ENCODE results near the gene ADAM23.

Gene ADAM23

DNA sequence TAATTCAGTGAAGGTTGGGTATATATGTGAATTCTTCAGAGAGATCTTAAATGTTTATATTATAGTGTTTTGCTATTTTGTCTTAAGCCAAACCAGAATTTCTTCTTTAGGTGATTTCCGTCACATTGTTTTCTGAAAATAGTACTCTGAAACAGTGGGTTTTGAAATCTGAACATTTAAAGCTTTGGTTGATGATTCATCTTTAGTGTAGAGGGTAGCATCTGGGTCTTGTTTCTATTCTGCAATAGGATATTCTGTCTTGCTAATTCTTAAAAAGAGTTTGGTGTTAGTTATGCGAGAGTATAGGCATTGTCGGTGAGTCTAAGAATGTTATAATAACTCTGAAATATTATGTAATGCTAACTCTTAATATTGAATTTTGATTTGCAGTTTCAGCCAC is 129.4 kb downstream of the ADAM23 start:
- no peaks in the 10 kb centered on the region for H3K4me1 ChIP-seq
- no peaks in the 10 kb centered on the region for H3K9me3 ChIP-seq
- H3K4me3 ChIP-seq: no peak overlapping the region
- H3K36me3 ChIP-seq (replicated peaks): no peaks in the 10 kb centered on the region; the same call in 1 of the 2 replicates
- in situ Hi-C loops (cut with MboI; ENCODE audit: low sequenced_read_pairs): no loop called here
- no peak for DNase-seq (ENCODE audit: low spot score in 2 of 2)
- no peaks in the 10 kb centered on the region for H3K27me3 ChIP-seq (ENCODE audit: low read depth)

DNA sequence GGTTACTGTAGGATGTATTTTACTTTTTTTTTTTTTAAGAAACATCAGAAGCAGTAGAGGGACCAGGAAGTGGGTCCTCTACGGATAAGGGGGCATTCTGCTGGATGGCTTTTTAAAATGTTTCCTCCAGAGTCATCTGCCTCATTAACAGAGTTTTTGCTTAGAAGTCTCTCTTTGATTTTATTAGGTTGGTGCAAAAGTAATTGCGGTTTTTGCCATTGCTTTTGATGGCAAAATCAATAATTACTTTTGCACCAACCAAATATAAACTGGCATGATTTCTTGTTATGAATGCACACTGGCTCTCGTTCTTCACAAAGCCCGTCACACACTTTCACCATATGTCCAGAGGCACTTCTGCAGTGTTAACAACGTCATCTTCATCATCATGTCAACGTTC is 130.5 kb downstream of the ADAM23 start:
- no peak for DNase-seq (ENCODE audit: low spot score in 2 of 2)
- Histone ChIP-seq H3K4me3 (no peak overlapping the region), H3K4me1 (no peaks in the 10 kb centered on the region), H3K36me3 (replicated peaks) (no peaks in the 10 kb centered on the region; the same call in 1 of the 2 replicates), H3K9me3 (no peaks in the 10 kb centered on the region), H3K27me3 (ENCODE audit: low read depth) (no peaks in the 10 kb centered on the region)
- in situ Hi-C loops (cut with MboI; ENCODE audit: low sequenced_read_pairs): no loop called here

DNA sequence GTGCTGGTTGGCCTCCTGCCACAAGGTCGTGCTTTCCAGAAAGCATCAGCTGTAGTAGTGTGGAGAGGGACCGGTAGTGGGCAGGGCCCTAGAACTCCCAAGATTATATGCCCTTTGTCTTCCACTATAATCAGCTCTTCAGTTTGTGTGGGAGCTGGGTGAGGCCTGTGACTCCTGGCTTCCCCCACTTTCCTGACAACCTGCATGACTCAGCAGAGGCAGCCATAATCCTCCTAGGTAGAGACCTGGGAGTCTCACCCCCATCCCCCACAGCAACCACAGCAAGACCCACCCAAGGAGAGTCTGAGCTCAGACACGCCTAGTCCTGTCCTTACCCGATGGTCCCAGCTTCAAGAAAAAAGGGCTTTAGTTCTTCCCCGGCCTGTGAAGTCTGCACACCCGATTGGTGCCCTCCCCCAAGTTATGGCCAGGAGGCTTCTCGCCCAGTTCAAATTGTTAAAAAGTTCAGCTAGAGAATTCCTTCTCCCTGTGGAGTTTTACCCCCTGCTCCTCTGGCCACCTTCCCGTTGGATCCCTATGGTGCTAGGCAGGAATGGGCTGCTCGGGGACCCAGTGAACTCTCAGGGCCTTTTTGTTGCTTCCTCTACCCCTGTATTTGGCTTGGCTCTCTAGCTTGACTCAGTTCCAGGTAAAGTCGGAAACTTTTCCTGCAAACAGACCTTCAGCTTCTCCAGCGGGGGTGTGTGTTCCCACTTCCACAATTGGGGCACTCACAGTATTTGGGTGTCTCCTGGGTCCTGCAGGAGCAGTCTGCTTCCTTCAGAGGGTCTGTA is 141.2 kb downstream of the ADAM23 start:
- H3K4me3 ChIP-seq: no peak overlapping the region
- no peaks in the 10 kb centered on the region for H3K27me3 ChIP-seq (ENCODE audit: low read depth)
- no peaks in the 10 kb centered on the region for H3K9me3 ChIP-seq
- no peaks in the 10 kb centered on the region; the same call in 1 of the 2 replicates for H3K36me3 ChIP-seq (replicated peaks)
- peaks cover 12% of the 10 kb centered on the region for H3K4me1 ChIP-seq
- DNase-seq (ENCODE audit: low spot score in 2 of 2): peak in 1 of 2 experiments; percentile 43
- in situ Hi-C loops (cut with MboI; ENCODE audit: low sequenced_read_pairs): no loop called here

GRCh38 chr2:206585335-206585734 is 142.0 kb downstream of the ADAM23 start:
- in situ Hi-C loops (cut with MboI; ENCODE audit: low sequenced_read_pairs): no loop called here
- no peaks in the 10 kb centered on the region for H3K9me3 ChIP-seq

GRCh38 chr2:206586609-206587008 is 143.3 kb downstream of the ADAM23 start:
- no peaks in the 10 kb centered on the region for H3K27me3 ChIP-seq (ENCODE audit: low read depth)
- peaks cover 12% of the 10 kb centered on the region for H3K4me1 ChIP-seq
- H3K9me3 ChIP-seq: no peaks in the 10 kb centered on the region
- DNase-seq (ENCODE audit: low spot score in 2 of 2): no peak
- no peaks in the 10 kb centered on the region; the same call in none of the 2 replicates for H3K36me3 ChIP-seq (replicated peaks)
- no peak overlapping the region for H3K4me3 ChIP-seq
- in situ Hi-C loops (cut with MboI; ENCODE audit: low sequenced_read_pairs): no loop called here

More at GRCh38 chr2:206585335-206585734, 142.0 kb downstream of the ADAM23 start:
- H3K4me1 ChIP-seq: peaks cover 12% of the 10 kb centered on the region
- no peaks in the 10 kb centered on the region for H3K27me3 ChIP-seq (ENCODE audit: low read depth)
- no peak for DNase-seq (ENCODE audit: low spot score in 2 of 2)
- no peaks in the 10 kb centered on the region; the same call in 1 of the 2 replicates for H3K36me3 ChIP-seq (replicated peaks)
- H3K4me3 ChIP-seq: no peak overlapping the region

GRCh38 chr2:206597717-206598218 is 154.4 kb downstream of the ADAM23 start:
- Histone ChIP-seq H3K9me3 (no peaks in the 10 kb centered on the region), H3K4me1 (peaks cover 19% of the 10 kb centered on the region), H3K4me3 (no peak overlapping the region), H3K36me3 (replicated peaks) (peaks cover 2% of the 10 kb centered on the region; the same call in 1 of the 2 replicates), H3K27me3 (ENCODE audit: low read depth) (no peaks in the 10 kb centered on the region)
- peak in 1 of 2 experiments; percentile 38 for DNase-seq (ENCODE audit: low spot score in 2 of 2)
- in situ Hi-C loops (cut with MboI; ENCODE audit: low sequenced_read_pairs): no loop called here

GRCh38 chr2:206603243-206603642 is 159.9 kb downstream of the ADAM23 start:
- no peaks in the 10 kb centered on the region for H3K9me3 ChIP-seq
- no peaks in the 10 kb centered on the region for H3K36me3 ChIP-seq (replicated peaks)
- no peaks in the 10 kb centered on the region for H3K27me3 ChIP-seq (ENCODE audit: low read depth)
- peak in 1 of 2 experiments; percentile 36 for DNase-seq (ENCODE audit: low spot score in 2 of 2)
- H3K4me3 ChIP-seq: no peak overlapping the region
- H3K4me1 ChIP-seq: peaks cover 23% of the 10 kb centered on the region
- in situ Hi-C loops (cut with MboI; ENCODE audit: low sequenced_read_pairs): no loop called here

- no peaks in the 10 kb centered on the region for H3K9me3 ChIP-seq
- H3K36me3 ChIP-seq (replicated peaks): no peaks in the 10 kb centered on the region
- H3K4me3 ChIP-seq: no peak overlapping the region
- peaks cover 13% of the 10 kb centered on the region for H3K4me1 ChIP-seq
- H3K27me3 ChIP-seq (ENCODE audit: low read depth): no peaks in the 10 kb centered on the region
- in situ Hi-C loops (cut with MboI; ENCODE audit: low sequenced_read_pairs): no loop called here
- no peak for DNase-seq (ENCODE audit: low spot score in 2 of 2)
These were observed 167.1 kb downstream of the ADAM23 start for GRCh38 chr2:206610451-206610850.

GRCh38 chr2:206611191-206611590 is 167.9 kb downstream of the ADAM23 start:
- Histone ChIP-seq H3K9me3 (no peaks in the 10 kb centered on the region), H3K4me1 (peaks cover 13% of the 10 kb centered on the region), H3K4me3 (no peak overlapping the region), H3K36me3 (replicated peaks) (no peaks in the 10 kb centered on the region), H3K27me3 (ENCODE audit: low read depth) (no peaks in the 10 kb centered on the region)
- no peak for DNase-seq (ENCODE audit: low spot score in 2 of 2)
- in situ Hi-C loops (cut with MboI; ENCODE audit: low sequenced_read_pairs): no loop called here

DNA sequence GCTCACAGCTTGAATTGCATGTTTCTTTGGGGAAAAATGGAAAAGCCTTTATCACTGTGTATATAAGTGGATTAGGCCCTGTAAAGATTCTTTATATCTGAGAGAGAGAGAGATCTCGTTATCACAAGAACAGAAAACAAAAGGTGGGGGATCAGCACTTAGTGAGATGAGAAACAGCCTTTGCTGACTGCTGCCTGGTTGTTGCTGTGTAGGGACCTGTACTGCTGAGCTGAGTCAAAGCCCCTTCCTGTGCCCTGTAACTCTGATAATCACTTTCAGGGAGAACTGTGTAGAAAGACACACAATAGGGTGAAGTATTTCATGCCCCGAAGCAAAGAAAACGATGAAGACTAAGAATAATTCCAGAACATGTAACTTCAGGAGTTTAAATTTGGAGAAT is 168.4 kb downstream of the ADAM23 start:
- DNase-seq (ENCODE audit: low spot score in 2 of 2): peak; percentile 55 to 78

GRCh38 chr2:206614811-206615210 is 171.5 kb downstream of the ADAM23 start:
- Histone ChIP-seq H3K36me3 (replicated peaks) (no peaks in the 10 kb centered on the region), H3K9me3 (no peaks in the 10 kb centered on the region), H3K4me1 (peaks cover 27% of the 10 kb centered on the region), H3K4me3 (no peak overlapping the region), H3K27me3 (ENCODE audit: low read depth) (no peaks in the 10 kb centered on the region)
- no peak for DNase-seq (ENCODE audit: low spot score in 2 of 2)
- in situ Hi-C loops (cut with MboI; ENCODE audit: low sequenced_read_pairs): no loop called here

More for the DNA sequence above, 168.4 kb downstream of the ADAM23 start:
- in situ Hi-C loops (cut with MboI; ENCODE audit: low sequenced_read_pairs): no loop called here
- H3K27me3 ChIP-seq (ENCODE audit: low read depth): no peaks in the 10 kb centered on the region
- no peaks in the 10 kb centered on the region for H3K36me3 ChIP-seq (replicated peaks)
- H3K4me1 ChIP-seq: peaks cover 13% of the 10 kb centered on the region
- no peak overlapping the region for H3K4me3 ChIP-seq
- H3K9me3 ChIP-seq: no peaks in the 10 kb centered on the region

DNA sequence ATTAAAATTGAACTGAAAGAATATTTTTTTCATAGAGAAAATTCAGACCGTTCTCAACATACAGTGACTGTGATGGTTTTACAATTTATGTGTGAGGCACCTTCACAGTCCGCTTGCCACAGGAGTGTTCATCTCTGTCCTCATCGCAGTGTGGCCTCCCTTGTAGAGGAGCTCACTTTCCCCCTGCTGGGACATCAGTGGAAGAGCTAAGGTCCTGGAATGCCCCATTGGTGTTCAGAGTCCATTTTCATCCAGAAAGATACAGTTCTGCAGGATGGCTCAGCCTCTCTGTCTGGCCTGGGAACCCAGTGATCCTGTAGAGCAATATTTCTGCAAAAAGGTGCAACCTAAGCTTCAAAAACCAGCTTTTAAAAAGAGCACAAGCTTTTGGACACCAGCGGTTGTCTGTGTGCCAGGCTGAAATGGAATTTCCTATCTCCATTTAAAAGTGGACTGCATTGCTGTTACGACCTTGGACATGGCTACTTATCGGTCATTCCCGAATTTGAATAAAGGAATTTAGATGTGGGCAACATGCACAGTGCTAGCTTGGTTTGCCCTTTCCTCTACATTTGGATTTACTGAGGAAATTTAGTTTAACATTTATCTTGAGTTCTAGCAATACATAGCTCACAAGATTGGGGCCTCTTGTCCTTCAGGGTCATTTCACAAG is 172.2 kb downstream of the ADAM23 start:
- no peaks in the 10 kb centered on the region for H3K27me3 ChIP-seq (ENCODE audit: low read depth)
- no peak overlapping the region for H3K4me3 ChIP-seq
- no peak for DNase-seq (ENCODE audit: low spot score in 2 of 2)
- H3K9me3 ChIP-seq: no peaks in the 10 kb centered on the region
- H3K36me3 ChIP-seq (replicated peaks): no peaks in the 10 kb centered on the region
- peaks cover 27% of the 10 kb centered on the region for H3K4me1 ChIP-seq
- in situ Hi-C loops (cut with MboI; ENCODE audit: low sequenced_read_pairs): no loop called here

DNA sequence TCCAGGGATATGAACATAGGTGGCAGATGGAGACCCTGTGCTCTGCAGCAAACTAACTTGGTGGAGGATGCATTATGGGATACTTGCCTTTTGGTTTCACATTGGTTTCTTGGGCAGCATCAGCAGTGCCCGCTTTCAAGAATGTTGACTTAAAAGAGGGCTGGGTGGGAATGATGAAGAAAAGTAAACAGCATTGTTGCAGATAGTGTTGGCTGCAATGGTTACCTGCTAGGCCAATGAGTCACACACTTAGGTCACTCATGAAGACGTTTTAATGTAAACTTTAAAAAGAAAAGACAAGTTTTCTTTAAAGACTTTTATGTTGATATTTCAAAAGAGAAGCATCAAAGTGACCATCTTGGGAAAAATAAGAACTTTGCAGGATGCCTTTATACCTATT is 172.8 kb downstream of the ADAM23 start:
- Histone ChIP-seq H3K36me3 (replicated peaks) (no peaks in the 10 kb centered on the region), H3K4me1 (peaks cover 27% of the 10 kb centered on the region), H3K4me3 (no peak overlapping the region), H3K27me3 (ENCODE audit: low read depth) (no peaks in the 10 kb centered on the region), H3K9me3 (no peaks in the 10 kb centered on the region)
- no peak for DNase-seq (ENCODE audit: low spot score in 2 of 2)
- in situ Hi-C loops (cut with MboI; ENCODE audit: low sequenced_read_pairs): no loop called here

DNA sequence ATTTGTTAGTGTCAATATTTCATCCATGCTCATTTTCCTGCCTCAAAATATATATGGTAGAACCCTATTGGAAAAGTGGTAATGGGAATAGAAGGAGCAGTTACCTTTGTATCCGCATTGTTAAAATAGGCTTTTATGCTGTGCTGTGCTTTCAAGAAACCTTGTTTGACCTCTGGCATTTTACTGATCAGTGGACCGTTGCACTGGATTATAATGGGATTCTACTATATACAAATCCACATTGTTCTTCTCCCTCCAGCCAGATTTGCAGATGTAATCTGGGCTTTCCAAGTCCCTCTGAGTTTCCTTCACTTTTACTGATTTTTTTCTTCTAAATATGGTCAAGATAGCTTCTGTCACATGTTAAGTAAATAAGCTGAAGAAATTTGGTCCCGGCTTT is 175.7 kb downstream of the ADAM23 start:
- no peaks in the 10 kb centered on the region for H3K27me3 ChIP-seq (ENCODE audit: low read depth)

More for the DNA sequence above, 175.7 kb downstream of the ADAM23 start:
- Histone ChIP-seq H3K36me3 (replicated peaks) (no peaks in the 10 kb centered on the region), H3K9me3 (no peaks in the 10 kb centered on the region), H3K4me1 (peaks cover 27% of the 10 kb centered on the region), H3K4me3 (no peak overlapping the region)
- in situ Hi-C loops (cut with MboI; ENCODE audit: low sequenced_read_pairs): no loop called here
- DNase-seq (ENCODE audit: low spot score in 2 of 2): peak in 1 of 2 experiments; percentile 72
